IMR-90 (cell line): ENCODE data around the gene ASB6. TPM values are rescaled to one million over a fixed set of nuclear protein-coding genes. Genes with fewer than 3 reads are reported as not detected.

Experiments
- ATAC-seq: fragments of 200-7000 bp; cut with Tn5 transposase; 2 replicates; pipeline ENCODE4 v1.9.1; 2020; ENCODE audit warnings: low read depth, mild to moderate bottlenecking, moderate library complexity
- BruUV-seq: library from RNA; stranded (reverse); fragments of 400-500 nt; replicated peaks from 2 replicates; lab custom pipeline; 2021; lab: Mats Ljungman, UMichigan
- CTCF ChIA-PET: fragments of 300-600 bp; formaldehyde crosslinking; extraction: SDS; loops from one replicate; lab custom pipeline; 2021; ENCODE audit warnings: antibody characterized with exemption; lab: Yijun Ruan, JAX
- POLR2A ChIA-PET: fragments of 300-600 bp; sonication (Branson Sonifier 250); formaldehyde crosslinking; loops from one replicate; lab custom pipeline; 2022; ENCODE audit warnings: antibody characterized with exemption; ENCODE audit not compliant: unreplicated experiment; lab: Charles Lee
- DNase-seq: peaks from one replicate; pipeline ENCODE4 v3.0.0; 2013
- H2AFZ ChIP-seq: replicated peaks from 2 replicates; pipeline ENCODE3; 2013; ENCODE audit warnings: low read length, mild to moderate bottlenecking; ENCODE audit not compliant: poor library complexity
- H2AK5ac ChIP-seq: 2 replicates; pipeline ENCODE4 v1.6.1; 2013; ENCODE audit warnings: low read depth, low read length, inconsistent platforms
- H2AK9ac ChIP-seq: replicated peaks from 2 replicates; pipeline ENCODE3; 2013; ENCODE audit warnings: mild to moderate bottlenecking, low read depth, low read length, moderate library complexity; ENCODE audit not compliant: poor library complexity
- H2BK120ac ChIP-seq: 2 replicates; pipeline ENCODE4 v1.6.1; 2013; ENCODE audit warnings: low read depth, low read length, inconsistent platforms
- H2BK15ac ChIP-seq: 3 replicates; pipeline ENCODE4 v1.6.1; 2013; ENCODE audit warnings: low read depth, low read length, inconsistent platforms
- H2BK20ac ChIP-seq: 2 replicates; pipeline ENCODE4 v1.6.1; 2013; ENCODE audit warnings: low read depth, mild to moderate bottlenecking, inconsistent platforms, low read length, moderate library complexity
- H2BK5ac ChIP-seq: 2 replicates; pipeline ENCODE4 v1.6.1; 2013; ENCODE audit warnings: mild to moderate bottlenecking, low read depth, low read length, inconsistent platforms; ENCODE audit not compliant: poor library complexity, severe bottlenecking
- H3K14ac ChIP-seq: replicated peaks from 2 replicates; pipeline ENCODE4 v1.6.1; 2013; ENCODE audit warnings: low read depth, low read length, inconsistent platforms
- H3K18ac ChIP-seq: 2 replicates; pipeline ENCODE4 v1.6.1; 2013; ENCODE audit warnings: low read depth, low read length, control low read depth
- H3K23ac ChIP-seq: 2 replicates; pipeline ENCODE4 v1.6.1; 2013; ENCODE audit warnings: low read depth, low read length, inconsistent platforms
- H3K27ac ChIP-seq: 2 replicates; pipeline ENCODE4 v1.5.1; 2013; ENCODE audit warnings: mild to moderate bottlenecking, control low read depth, low read length; ENCODE audit not compliant: insufficient read depth
- H3K27me3 ChIP-seq: 2 replicates; pipeline ENCODE4 v1.6.1; 2013; ENCODE audit warnings: low read length; ENCODE audit not compliant: control insufficient read depth, insufficient read depth
- H3K36me3 ChIP-seq: 2 replicates; pipeline ENCODE4 v1.6.1; 2013; ENCODE audit warnings: low read length, mixed read lengths; ENCODE audit not compliant: control insufficient read depth, insufficient read depth
- H3K4ac ChIP-seq: 2 replicates; pipeline ENCODE4 v1.6.1; 2013; ENCODE audit warnings: low read depth, low read length, inconsistent platforms
- H3K4me1 ChIP-seq: 2 replicates; pipeline ENCODE4 v1.6.1; 2013; ENCODE audit warnings: low read length, mixed read lengths; ENCODE audit not compliant: control insufficient read depth, insufficient read depth
- H3K4me2 ChIP-seq: 2 replicates; pipeline ENCODE4 v1.6.1; 2013; ENCODE audit warnings: low read depth, mild to moderate bottlenecking, control low read depth, low read length, moderate library complexity
- H3K4me3 ChIP-seq: 2 replicates; pipeline ENCODE4 v1.5.1; 2013; ENCODE audit warnings: low read depth, mild to moderate bottlenecking, control low read depth, low read length, moderate library complexity; ENCODE audit not compliant: insufficient read depth
- H3K56ac ChIP-seq: 2 replicates; pipeline ENCODE4 v1.6.1; 2013; ENCODE audit warnings: low read length, inconsistent platforms; ENCODE audit not compliant: insufficient read depth; ENCODE audit errors: extremely low read depth
- H3K79me1 ChIP-seq, 2 experiments: 2 replicates each; pipeline ENCODE4 v1.6.1; 2013; ENCODE audit warnings: low read length in 2 of 2, inconsistent platforms in 1 of 2, low read depth in 1 of 2
- H3K9ac ChIP-seq: 2 replicates; pipeline ENCODE4 v1.6.1; 2013; ENCODE audit warnings: low read depth, low read length, control low read depth
- H3K9me1 ChIP-seq: 2 replicates; pipeline ENCODE4 v1.6.1; 2013; ENCODE audit warnings: low read length, inconsistent platforms; ENCODE audit not compliant: insufficient read depth
- H3K9me3 ChIP-seq: 2 replicates; pipeline ENCODE4 v1.6.1; 2013; ENCODE audit warnings: low read length; ENCODE audit not compliant: control insufficient read depth, insufficient read depth
- H4K20me1 ChIP-seq: 2 replicates; pipeline ENCODE4 v1.6.1; 2013; ENCODE audit warnings: low read length, inconsistent platforms; ENCODE audit not compliant: insufficient read depth
- H4K5ac ChIP-seq: 2 replicates; pipeline ENCODE4 v1.6.1; 2013; ENCODE audit warnings: mild to moderate bottlenecking, low read depth, low read length, control low read depth
- H4K8ac ChIP-seq, 2 experiments: 2 replicates each; pipeline ENCODE4 v1.6.1; 2013; ENCODE audit warnings: low read depth in 2 of 2, low read length in 2 of 2, control low read depth in 1 of 2, inconsistent platforms in 1 of 2
- H4K91ac ChIP-seq: 2 replicates; pipeline ENCODE4 v1.6.1; 2013; ENCODE audit warnings: low read depth, low read length, inconsistent platforms; ENCODE audit not compliant: insufficient read depth
- RAD21 ChIP-seq: IDR thresholded peaks from 2 replicates; pipeline ENCODE4 v1.6.1; 2012; ENCODE audit warnings: low read length, improper control_type of control experiment
- WGBS, 2 experiments: methylation state at CpG; one replicate each; pipeline versions ENCODE4 v1.1.5 to v1.1.7; 2013; ENCODE audit warnings: missing lambda C conversion rate in 2 of 2; ENCODE audit not compliant: insufficient read length in 1 of 2; ENCODE audit errors: extremely low coverage in 2 of 2; 5-methylcytosine and 5-hydroxymethylcytosine counted together
- dilution Hi-C: fragments of 300-500 bp; cut with HindIII; formaldehyde crosslinking; loops from one replicate; pipeline ENCODE4 v1.14.3; 2018; ENCODE audit warnings: low sequenced_read_pairs; ENCODE audit not compliant: unreplicated experiment
- in situ Hi-C: fragments of 300-500 bp; cut with MboI; formaldehyde crosslinking; loops from 3 replicates; pipeline ENCODE4 v1.14.3; 2019; ENCODE audit warnings: low sequenced_read_pairs, inconsistent platforms, mixed read lengths
- intact Hi-C: fragments of 100-400 bp; cut with micrococcal nuclease; formaldehyde crosslinking; loops from 2 replicates; pipeline ENCODE4 v1.10.0; 2022
- polyA plus RNA-seq, 3 experiments: library from polyadenylated mRNA; depleted of rRNA; stranded (reverse); fragments of >200 nt; gene quantifications; 2 replicates each; pipeline ENCODE4 v1.2.3, GENCODE V29; 2012; ENCODE audit warnings: low replicate concordance in 1 of 3
- total RNA-seq: library from RNA; depleted of rRNA; stranded (reverse); fragments of >200 nt; gene quantifications from 2 replicates; pipeline ENCODE4 v1.2.3, GENCODE V29; 2012

Gene ASB6
- total and polyA plus RNA-seq, 2 of the 4 experiments (the other 2 are of a cell fraction): 9.7 to 28.9 TPM

DNA sequence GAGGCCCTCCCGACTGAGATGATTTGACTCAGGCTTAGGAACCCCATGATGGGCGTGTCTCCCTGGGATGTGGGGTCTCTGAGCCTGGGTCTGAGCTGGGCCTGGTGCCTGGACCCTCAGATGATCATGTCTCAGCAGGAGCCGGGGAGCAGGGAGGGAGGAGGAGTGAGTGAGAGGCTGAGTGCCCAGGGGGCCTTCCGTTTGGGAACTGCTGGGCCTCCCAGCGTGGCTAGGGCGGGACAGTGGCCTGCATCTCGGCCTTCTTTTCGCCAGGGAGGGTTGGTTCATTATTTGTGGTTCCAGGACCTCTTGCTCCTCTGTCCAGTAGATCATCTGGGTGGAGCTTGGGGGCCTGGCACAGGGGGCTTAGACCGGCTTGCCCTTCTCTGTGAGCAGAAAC is 29.1 kb upstream of the ASB6 start:
- Histone ChIP-seq H3K9me3 (no peaks in the 10 kb centered on the region), H3K79me1 (peaks cover 15 to 88% of the 10 kb centered on the region in 2 experiments), H3K23ac (peak overlapping the region; percentile 57; the same call in 1 of the 2 replicates), H2BK120ac (peak overlapping the region; percentile 42), H3K9ac (no peak overlapping the region), H2AK9ac (peak overlapping the region; percentile 58), H4K5ac (no peak overlapping the region), H3K14ac (0 out of 2 replicates have a peak overlapping the region, but pooled peaks have one; percentile 67), H4K8ac (peak overlapping the region in 1 of 2 experiments; percentile 20; a peak in 1 of 4 replicates), H3K36me3 (peaks cover 21% of the 10 kb centered on the region), H3K9me1 (peaks cover 19% of the 10 kb centered on the region), H3K18ac (0 out of 2 replicates have a peak overlapping the region, but pooled peaks have one; percentile 26), H2AK5ac (peak overlapping the region; percentile 81), H3K4ac (peak overlapping the region; percentile 68), H2BK20ac (peak overlapping the region; percentile 56; the same call in 1 of the 2 replicates), H3K27me3 (no peaks in the 10 kb centered on the region), H3K4me1 (peaks cover 31% of the 10 kb centered on the region), H2BK15ac (no peak overlapping the region), H4K20me1 (peaks cover 56% of the 10 kb centered on the region), H3K27ac (no peak overlapping the region), H2BK5ac (peak overlapping the region; percentile 23), H3K4me2 (no peak overlapping the region), H3K56ac (no peak overlapping the region), H4K91ac (peak overlapping the region; percentile 62), H3K4me3 (no peak overlapping the region), H2AFZ (peak overlapping the region; percentile 5)
- in situ Hi-C loops (no loop called here), intact Hi-C loops (no loop called here), dilution Hi-C loops (no loop called here)
- 100% methylated on average over 2 of the region's 9 CpGs; no CpG with 5 or more reads in 1 of the 2 experiments for WGBS, 2 experiments
- DNase-seq: no peak
- BruUV-seq: no TSS peak
- TF ChIP-seq RAD21: no peak
- CTCF ChIA-PET: no interaction called here
- POLR2A ChIA-PET: no interaction called here
- ATAC-seq: no peak
